Measurements from ENCODE around the gene SLC14A1.
A peak's percentile ranks its signal among the peaks of the same experiment; 100 is the strongest.
"Not testable (repeated sequence)": the region's sequence is repeated elsewhere in the genome, so short reads cannot be mapped to it uniquely, and the experiment has no call there.

The SLC14A1 gene

GRCh38 chr18:45757005-45757404 lies 33.0 kb downstream of the SLC14A1 start:
- Histone ChIP-seq H3K9ac (ENCODE audit: low read depth, low read length, poor library complexity, severe bottlenecking) (no peak overlapping the region), H3K4me1 (ENCODE audit: insufficient read depth, low read length, poor library complexity, severe bottlenecking) (peaks cover 25% of the 10 kb centered on the region), H3K9me3 (ENCODE audit: insufficient read depth, low read depth, low read length) (no peaks in the 10 kb centered on the region), H3K4me3 (ENCODE audit: low read length, poor library complexity, severe bottlenecking) (no peak overlapping the region), H3K79me2 (ENCODE audit: insufficient read depth, low read length) (no peaks in the 10 kb centered on the region), H4K20me1 (ENCODE audit: insufficient read depth, low read length, poor library complexity, severe bottlenecking) (no peaks in the 10 kb centered on the region), H3K36me3 (ENCODE audit: insufficient read depth, low read length) (no peaks in the 10 kb centered on the region), H3K27me3 (ENCODE audit: insufficient read depth, low read length, poor library complexity, severe bottlenecking) (no peaks in the 10 kb centered on the region), H3F3A (ENCODE audit: low read depth) (no peaks in the 10 kb centered on the region), H2AFZ (ENCODE audit: low read length) (no peak overlapping the region), H3K9me2 (replicated peaks; ENCODE audit: low read depth, low read length) (no peaks in the 10 kb centered on the region), H3K4me2 (ENCODE audit: low read depth, low read length, poor library complexity, severe bottlenecking) (no peak overlapping the region)
- TF ChIP-seq CTCF (conservative IDR thresholded peaks at IDR 0.05; ENCODE audit: low read length) = no peak
- no peak for TF ChIP-seq EZH2phosphoT487 (IDR thresholded peaks at IDR 0.05; ENCODE audit: borderline replicate concordance)

GRCh38 chr18:45757644-45758043 lies 33.7 kb downstream of the SLC14A1 start:
- H3K4me1 ChIP-seq (ENCODE audit: insufficient read depth, low read length, poor library complexity, severe bottlenecking) = peaks cover 27% of the 10 kb centered on the region
- not testable (repeated sequence) for H3K9ac ChIP-seq (ENCODE audit: low read depth, low read length, poor library complexity, severe bottlenecking); H2AFZ ChIP-seq (ENCODE audit: low read length); H3K9me2 ChIP-seq (replicated peaks; ENCODE audit: low read depth, low read length); H3F3A ChIP-seq (ENCODE audit: low read depth); H3K79me2 ChIP-seq (ENCODE audit: insufficient read depth, low read length); H3K27me3 ChIP-seq (ENCODE audit: insufficient read depth, low read length, poor library complexity, severe bottlenecking); H3K4me2 ChIP-seq (ENCODE audit: low read depth, low read length, poor library complexity, severe bottlenecking); H3K4me3 ChIP-seq (ENCODE audit: low read length, poor library complexity, severe bottlenecking); H3K36me3 ChIP-seq (ENCODE audit: insufficient read depth, low read length); H4K20me1 ChIP-seq (ENCODE audit: insufficient read depth, low read length, poor library complexity, severe bottlenecking); H3K9me3 ChIP-seq (ENCODE audit: insufficient read depth, low read depth, low read length)

GRCh38 chr18:45760462-45761036 lies 36.6 kb downstream of the SLC14A1 start:
- H3K4me2 ChIP-seq (ENCODE audit: low read depth, low read length, poor library complexity, severe bottlenecking) = peak overlapping the region; percentile 34
- no peaks in the 10 kb centered on the region for H3K9me3 ChIP-seq (ENCODE audit: insufficient read depth, low read depth, low read length)
- no peaks in the 10 kb centered on the region for H4K20me1 ChIP-seq (ENCODE audit: insufficient read depth, low read length, poor library complexity, severe bottlenecking)
- H3K36me3 ChIP-seq (ENCODE audit: insufficient read depth, low read length) = no peaks in the 10 kb centered on the region
- H3K9me2 ChIP-seq (replicated peaks; ENCODE audit: low read depth, low read length) = no peaks in the 10 kb centered on the region
- H3K4me1 ChIP-seq (ENCODE audit: insufficient read depth, low read length, poor library complexity, severe bottlenecking) = peaks cover 46% of the 10 kb centered on the region
- H3K79me2 ChIP-seq (ENCODE audit: insufficient read depth, low read length) = no peaks in the 10 kb centered on the region
- no peak overlapping the region for H3K4me3 ChIP-seq (ENCODE audit: low read length, poor library complexity, severe bottlenecking)
- H3K9ac ChIP-seq (ENCODE audit: low read depth, low read length, poor library complexity, severe bottlenecking) = no peak overlapping the region
- no peaks in the 10 kb centered on the region for H3K27me3 ChIP-seq (ENCODE audit: insufficient read depth, low read length, poor library complexity, severe bottlenecking)
- no peak overlapping the region for H2AFZ ChIP-seq (ENCODE audit: low read length)
- H3F3A ChIP-seq (ENCODE audit: low read depth) = no peaks in the 10 kb centered on the region
- TF ChIP-seq CTCF (conservative IDR thresholded peaks at IDR 0.05; ENCODE audit: low read length) = no peak
- no peak for TF ChIP-seq EZH2phosphoT487 (IDR thresholded peaks at IDR 0.05; ENCODE audit: borderline replicate concordance)

GRCh38 chr18:45761512-45762114 lies 37.6 kb downstream of the SLC14A1 start:
- H3K36me3 ChIP-seq (ENCODE audit: insufficient read depth, low read length) = no peaks in the 10 kb centered on the region
- H3K9me2 ChIP-seq (replicated peaks; ENCODE audit: low read depth, low read length) = no peaks in the 10 kb centered on the region
- no peaks in the 10 kb centered on the region for H3K27me3 ChIP-seq (ENCODE audit: insufficient read depth, low read length, poor library complexity, severe bottlenecking)
- no peak for TF ChIP-seq CTCF (conservative IDR thresholded peaks at IDR 0.05; ENCODE audit: low read length)
- no peak for TF ChIP-seq EZH2phosphoT487 (IDR thresholded peaks at IDR 0.05; ENCODE audit: borderline replicate concordance)
- H3K9ac ChIP-seq (ENCODE audit: low read depth, low read length, poor library complexity, severe bottlenecking) = no peak overlapping the region
- H3K4me1 ChIP-seq (ENCODE audit: insufficient read depth, low read length, poor library complexity, severe bottlenecking) = peaks cover 46% of the 10 kb centered on the region
- no peak overlapping the region for H3K4me2 ChIP-seq (ENCODE audit: low read depth, low read length, poor library complexity, severe bottlenecking)
- no peaks in the 10 kb centered on the region for H3K9me3 ChIP-seq (ENCODE audit: insufficient read depth, low read depth, low read length)
- peak overlapping the region; percentile 20; the same call in 1 of the 2 replicates for H2AFZ ChIP-seq (ENCODE audit: low read length)
- H4K20me1 ChIP-seq (ENCODE audit: insufficient read depth, low read length, poor library complexity, severe bottlenecking) = no peaks in the 10 kb centered on the region
- H3F3A ChIP-seq (ENCODE audit: low read depth) = no peaks in the 10 kb centered on the region
- no peak overlapping the region for H3K4me3 ChIP-seq (ENCODE audit: low read length, poor library complexity, severe bottlenecking)
- no peaks in the 10 kb centered on the region for H3K79me2 ChIP-seq (ENCODE audit: insufficient read depth, low read length)

Measured in Loucy (cell line).